ENCODE results near the gene EXOSC5. TPM values are rescaled to one million over a fixed set of nuclear protein-coding genes. Genes with fewer than 3 reads are reported as not detected.

The EXOSC5 gene
- polyA plus RNA-seq, 1 donor from 2014 or later = 42.0 TPM

GRCh38 chr19:41354343-41354953, 42.7 kb downstream of the EXOSC5 start:
- no peak for TF ChIP-seq REST (IDR thresholded peaks at IDR 0.05; ENCODE audit: borderline replicate concordance)
- no peak for TF ChIP-seq POLR2AphosphoS5 (IDR thresholded peaks at IDR 0.05)
- TF ChIP-seq, protein P1, sequence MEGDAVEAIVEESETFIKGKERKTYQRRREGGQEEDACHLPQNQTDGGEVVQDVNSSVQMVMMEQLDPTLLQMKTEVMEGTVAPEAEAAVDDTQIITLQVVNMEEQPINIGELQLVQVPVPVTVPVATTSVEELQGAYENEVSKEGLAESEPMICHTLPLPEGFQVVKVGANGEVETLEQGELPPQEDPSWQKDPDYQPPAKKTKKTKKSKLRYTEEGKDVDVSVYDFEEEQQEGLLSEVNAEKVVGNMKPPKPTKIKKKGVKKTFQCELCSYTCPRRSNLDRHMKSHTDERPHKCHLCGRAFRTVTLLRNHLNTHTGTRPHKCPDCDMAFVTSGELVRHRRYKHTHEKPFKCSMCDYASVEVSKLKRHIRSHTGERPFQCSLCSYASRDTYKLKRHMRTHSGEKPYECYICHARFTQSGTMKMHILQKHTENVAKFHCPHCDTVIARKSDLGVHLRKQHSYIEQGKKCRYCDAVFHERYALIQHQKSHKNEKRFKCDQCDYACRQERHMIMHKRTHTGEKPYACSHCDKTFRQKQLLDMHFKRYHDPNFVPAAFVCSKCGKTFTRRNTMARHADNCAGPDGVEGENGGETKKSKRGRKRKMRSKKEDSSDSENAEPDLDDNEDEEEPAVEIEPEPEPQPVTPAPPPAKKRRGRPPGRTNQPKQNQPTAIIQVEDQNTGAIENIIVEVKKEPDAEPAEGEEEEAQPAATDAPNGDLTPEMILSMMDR (IDR thresholded peaks at IDR 0.05; ENCODE audit: poor library complexity, severe bottlenecking) = no peak
- no peak for TF ChIP-seq EZH2 (IDR thresholded peaks at IDR 0.05; ENCODE audit: borderline replicate concordance, insufficient read depth, low read length, poor library complexity, severe bottlenecking)
- TF ChIP-seq TAF1 (IDR thresholded peaks at IDR 0.05; ENCODE audit: low read depth) = no peak
- TF ChIP-seq MXI1 (conservative IDR thresholded peaks at IDR 0.05; ENCODE audit: poor library complexity, severe bottlenecking) = no peak
- no peak for TF ChIP-seq RAD21 (conservative IDR thresholded peaks at IDR 0.05)
- H3K79me2 ChIP-seq (replicated peaks; ENCODE audit: insufficient read depth, low read length) = no peaks in the 10 kb centered on the region
- no peaks in the 10 kb centered on the region for H3K36me3 ChIP-seq (ENCODE audit: insufficient read depth, low read length)
- peaks cover 51% of the 10 kb centered on the region for H3K27me3 ChIP-seq (ENCODE audit: insufficient read depth, low read depth, low read length)
- no peaks in the 10 kb centered on the region for H4K20me1 ChIP-seq (ENCODE audit: insufficient read depth)
- no peaks in the 10 kb centered on the region for H3K9me3 ChIP-seq (ENCODE audit: low read length)
- no peak overlapping the region for H2AFZ ChIP-seq (ENCODE audit: low read depth, low read length)
- H3K27ac ChIP-seq (ENCODE audit: low read length) = no peak overlapping the region
- no peaks in the 10 kb centered on the region for H3K9me2 ChIP-seq (ENCODE audit: insufficient read depth, low read length)
- H3F3A ChIP-seq (ENCODE audit: insufficient read depth, low read length, poor library complexity, severe bottlenecking) = no peaks in the 10 kb centered on the region
- H3K9ac ChIP-seq (ENCODE audit: low read length) = peak overlapping the region; percentile 36
- no peak overlapping the region for H3K4me2 ChIP-seq (ENCODE audit: low read length)
- peak overlapping the region; percentile 65 for H3K4me3 ChIP-seq (ENCODE audit: low read length)

GRCh38 chr19:41353466-41354342, 43.5 kb downstream of the EXOSC5 start, which contains the start of gene TGFB1:
Gene TGFB1, minus strand, starts transcription at chr19:41353922. Its CDS starts 878 bp downstream, at chr19:41353044.
- Histone ChIP-seq H3K4me2 (ENCODE audit: low read length) (no peak within 1 kb of the TSS), H3K79me2 (replicated peaks; ENCODE audit: insufficient read depth, low read length) (no peaks in the 10 kb centered on the region), H3K27ac (ENCODE audit: low read length) (no peak within 1 kb of the TSS), H4K20me1 (ENCODE audit: insufficient read depth) (no peaks in the 10 kb centered on the region), H3K9ac (ENCODE audit: low read length) (peak within 1 kb of the TSS; percentile 36), H3F3A (ENCODE audit: insufficient read depth, low read length, poor library complexity, severe bottlenecking) (no peaks in the 10 kb centered on the region), H3K36me3 (ENCODE audit: insufficient read depth, low read length) (no peaks in the 10 kb centered on the region), H3K4me3 (ENCODE audit: low read length) (peak within 1 kb of the TSS; percentile 65), H2AFZ (ENCODE audit: low read depth, low read length) (no peak within 1 kb of the TSS), H3K27me3 (ENCODE audit: insufficient read depth, low read depth, low read length) (peaks cover 52% of the 10 kb centered on the region), H3K9me3 (ENCODE audit: low read length) (no peaks in the 10 kb centered on the region), H3K9me2 (ENCODE audit: insufficient read depth, low read length) (no peaks in the 10 kb centered on the region)
- TF ChIP-seq RAD21 (conservative IDR thresholded peaks at IDR 0.05) = peak; percentile 24
- TF ChIP-seq MXI1 (conservative IDR thresholded peaks at IDR 0.05; ENCODE audit: poor library complexity, severe bottlenecking) = no peak
- peak; percentile 57 for TF ChIP-seq SMC3 (conservative IDR thresholded peaks at IDR 0.05; ENCODE audit: poor library complexity)
- TF ChIP-seq, protein P1 (IDR thresholded peaks at IDR 0.05; ENCODE audit: poor library complexity, severe bottlenecking) = peak; percentile 71
